Tibial nerve (tissue), 4 donors: Measurements from ENCODE around the gene GPR33.

Source experiments
- EP300 ChIP-seq, 2 donors: sonication (generic); formaldehyde crosslinking; IDR thresholded peaks; one replicate each; pipeline ENCODE4 v1.6.1; 2017; ENCODE audit warnings: antibody characterized with exemption in 2 of 2, mild to moderate bottlenecking in 1 of 2
- POLR2A ChIP-seq, 2 donors: fragments of 450-650 bp; IDR thresholded peaks; one replicate each; pipeline ENCODE4 v1.6.1; 2017; ENCODE audit warnings: antibody characterized with exemption in 2 of 2, mild to moderate bottlenecking in 2 of 2, moderate library complexity in 2 of 2
- TF ChIP-seq, protein P1 (sequence below), 5 experiments: fragments of 200-600 bp in 3 of 5; fragments of 450-650 bp in 2 of 5; sonication (generic) in 3 of 5; IDR thresholded peaks; one replicate each; pipeline ENCODE4 v1.5.1; 2016 to 2019; ENCODE audit warnings: antibody characterized with exemption in 5 of 5, mild to moderate bottlenecking in 3 of 5, moderate library complexity in 2 of 5

- TF ChIP-seq, protein P1, sequence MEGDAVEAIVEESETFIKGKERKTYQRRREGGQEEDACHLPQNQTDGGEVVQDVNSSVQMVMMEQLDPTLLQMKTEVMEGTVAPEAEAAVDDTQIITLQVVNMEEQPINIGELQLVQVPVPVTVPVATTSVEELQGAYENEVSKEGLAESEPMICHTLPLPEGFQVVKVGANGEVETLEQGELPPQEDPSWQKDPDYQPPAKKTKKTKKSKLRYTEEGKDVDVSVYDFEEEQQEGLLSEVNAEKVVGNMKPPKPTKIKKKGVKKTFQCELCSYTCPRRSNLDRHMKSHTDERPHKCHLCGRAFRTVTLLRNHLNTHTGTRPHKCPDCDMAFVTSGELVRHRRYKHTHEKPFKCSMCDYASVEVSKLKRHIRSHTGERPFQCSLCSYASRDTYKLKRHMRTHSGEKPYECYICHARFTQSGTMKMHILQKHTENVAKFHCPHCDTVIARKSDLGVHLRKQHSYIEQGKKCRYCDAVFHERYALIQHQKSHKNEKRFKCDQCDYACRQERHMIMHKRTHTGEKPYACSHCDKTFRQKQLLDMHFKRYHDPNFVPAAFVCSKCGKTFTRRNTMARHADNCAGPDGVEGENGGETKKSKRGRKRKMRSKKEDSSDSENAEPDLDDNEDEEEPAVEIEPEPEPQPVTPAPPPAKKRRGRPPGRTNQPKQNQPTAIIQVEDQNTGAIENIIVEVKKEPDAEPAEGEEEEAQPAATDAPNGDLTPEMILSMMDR (IDR thresholded peaks at IDR 0.05), result no peak
- TF ChIP-seq POLR2A (IDR thresholded peaks at IDR 0.05), result no peak
- no peak for TF ChIP-seq EP300 (IDR thresholded peaks at IDR 0.05)
These were observed 42.1 kb downstream of the GPR33 start for GRCh38 chr14:31445703-31446102.
